ENCODE measurements around the gene PLTP.
"Not testable (repeated sequence)": the region's sequence is repeated elsewhere in the genome, so short reads cannot be mapped to it uniquely, and the experiment has no call there.

The PLTP gene

GRCh38 chr20:45911486-45912343 is at the start of gene PLTP:
Gene PLTP, minus strand, starts transcription at chr20:45912155. Its CDS starts 703 bp downstream, at chr20:45911452.
- no peak for DNase-seq (ENCODE audit: low read depth)

GRCh38 chr20:45959956-45960630 is 48.1 kb upstream of the PLTP start:
- no peak for DNase-seq (ENCODE audit: low read depth)

- DNase-seq (ENCODE audit: low read depth): no peak
Measured at GRCh38 chr20:45959126-45959525, 47.2 kb upstream of the PLTP start.

- DNase-seq (ENCODE audit: low read depth): no peak
Measured at GRCh38 chr20:45958593-45958992, 46.6 kb upstream of the PLTP start.

GRCh38 chr20:45957021-45957941 is 45.3 kb upstream of the PLTP start:
- DNase-seq (ENCODE audit: low read depth): no peak

- DNase-seq (ENCODE audit: low read depth): not testable (repeated sequence)
Measured at GRCh38 chr20:45956326-45956725, 44.4 kb upstream of the PLTP start.

- no peak for DNase-seq (ENCODE audit: low read depth)
Measured at GRCh38 chr20:45953672-45954071, 41.7 kb upstream of the PLTP start.

GRCh38 chr20:45952861-45953260 is 40.9 kb upstream of the PLTP start:
- no peak for DNase-seq (ENCODE audit: low read depth)

- DNase-seq (ENCODE audit: low read depth): no peak
Measured at GRCh38 chr20:45951925-45952834, 40.2 kb upstream of the PLTP start.

- DNase-seq (ENCODE audit: low read depth): no peak
Measured at GRCh38 chr20:45950330-45950646, 38.3 kb upstream of the PLTP start.

GRCh38 chr20:45949542-45950329 is 37.8 kb upstream of the PLTP start:
- DNase-seq (ENCODE audit: low read depth): no peak

- DNase-seq (ENCODE audit: low read depth): no peak
Measured at GRCh38 chr20:45948742-45949541, 37.0 kb upstream of the PLTP start.

- no peak for DNase-seq (ENCODE audit: low read depth)
Measured at GRCh38 chr20:45948261-45948733, 36.3 kb upstream of the PLTP start.

- no peak for DNase-seq (ENCODE audit: low read depth)
Measured at GRCh38 chr20:45947110-45947866, 35.3 kb upstream of the PLTP start.

- no peak for DNase-seq (ENCODE audit: low read depth)
Measured at GRCh38 chr20:45946149-45946970, 34.4 kb upstream of the PLTP start.

- DNase-seq (ENCODE audit: low read depth): no peak
Measured at GRCh38 chr20:45945678-45946148, 33.8 kb upstream of the PLTP start.

- DNase-seq (ENCODE audit: low read depth): no peak
Measured at GRCh38 chr20:45944965-45945677, 33.2 kb upstream of the PLTP start.
